H1 (cell line): ENCODE results near the gene THADA. TPM values are rescaled to one million over a fixed set of nuclear protein-coding genes. Genes with fewer than 3 reads are reported as not detected.

Source experiments
- CTCF ChIA-PET: fragments of 300-600 bp; sonication (Branson Sonifier 250); formaldehyde crosslinking; loops from one replicate; lab custom pipeline; 2021; ENCODE audit not compliant: partially characterized antibody; lab: Charles Lee
- POLR2A ChIA-PET: fragments of 300-600 bp; sonication (Branson Sonifier 250); formaldehyde crosslinking; loops from one replicate; lab custom pipeline; 2021; ENCODE audit warnings: inconsistent platforms; ENCODE audit not compliant: partially characterized antibody; lab: Charles Lee
- DNase-seq, 2 experiments: peaks; one replicate each; pipeline versions ENCODE4 v3.0.0 to v3.0.0-alpha.2; 2010 to 2022; ENCODE audit warnings: low spot score in 2 of 2, low read depth in 1 of 2, mixed read lengths in 1 of 2
- FAIRE-seq: peaks from 2 replicates; lab custom pipeline; 2011; peaks lifted over from hg19 to GRCh38; lab: Jason Lieb, UNC
- H2AFZ ChIP-seq: 2 replicates; pipeline ENCODE4 v1.8.1; 2012; ENCODE audit warnings: low read length, inconsistent platforms
- H2AK5ac ChIP-seq: 2 replicates; pipeline ENCODE4 v1.6.1; 2013; ENCODE audit warnings: low read depth, low read length
- H2BK120ac ChIP-seq: replicated peaks from 2 replicates; pipeline ENCODE3; 2013; ENCODE audit warnings: low read depth, low read length, inconsistent platforms
- H2BK12ac ChIP-seq: 2 replicates; pipeline ENCODE4 v1.6.1; 2013; ENCODE audit warnings: low read depth, low read length
- H2BK15ac ChIP-seq: 2 replicates; pipeline ENCODE4 v1.6.1; 2013; ENCODE audit warnings: low read length
- H2BK20ac ChIP-seq: 2 replicates; pipeline ENCODE4 v1.6.1; 2013; ENCODE audit warnings: low read length
- H2BK5ac ChIP-seq: 2 replicates; pipeline ENCODE4 v1.6.1; 2013; ENCODE audit warnings: low read depth, low read length
- H3K14ac ChIP-seq: 2 replicates; pipeline ENCODE4 v1.6.1; 2013; ENCODE audit warnings: inconsistent platforms; ENCODE audit not compliant: insufficient read length
- H3K18ac ChIP-seq: 2 replicates; pipeline ENCODE4 v1.6.1; 2013; ENCODE audit warnings: low read length; ENCODE audit errors: extremely low read depth
- H3K23ac ChIP-seq: 2 replicates; pipeline ENCODE4 v1.6.1; 2013; ENCODE audit warnings: inconsistent platforms; ENCODE audit not compliant: insufficient read length
- H3K23me2 ChIP-seq: 2 replicates; pipeline ENCODE4 v1.6.1; 2013; ENCODE audit warnings: low read depth, low read length
- H3K27ac ChIP-seq: 2 replicates; pipeline ENCODE4 v1.6.1; 2011; ENCODE audit warnings: low read depth, low read length, inconsistent platforms
- H3K27me3 ChIP-seq, 4 experiments: replicated peaks in 1 of 4; 1 replicate in 1 of 4; 2 replicates in 3 of 4; pipeline versions ENCODE4 v1.6.1 to v1.8.1; 2011 to 2013; ENCODE audit warnings: low read length in 3 of 4, mild to moderate bottlenecking in 3 of 4, inconsistent platforms in 2 of 4, mixed read lengths in 2 of 4, moderate library complexity in 1 of 4; ENCODE audit not compliant: control insufficient read depth in 3 of 4, insufficient read depth in 3 of 4; ENCODE audit errors: extremely low read depth in 1 of 4
- H3K36me3 ChIP-seq, 4 experiments: 2 replicates each; pipeline versions ENCODE4 v1.6.1 to v1.8.1; 2011 to 2013; ENCODE audit warnings: mild to moderate bottlenecking in 4 of 4, low read length in 3 of 4, moderate library complexity in 2 of 4, control low read depth in 1 of 4, inconsistent platforms in 1 of 4; ENCODE audit not compliant: insufficient read depth in 4 of 4, control insufficient read depth in 2 of 4
- H3K4ac ChIP-seq: replicated peaks from 2 replicates; pipeline ENCODE3; 2013; ENCODE audit warnings: low read length, low read depth, mixed read lengths, inconsistent platforms; ENCODE audit not compliant: insufficient read length
- H3K4me1 ChIP-seq, 4 experiments: replicated peaks in 1 of 4; 1 replicate in 1 of 4; 2 replicates in 3 of 4; pipeline versions ENCODE4 v1.6.1 to v1.8.1; 2011 to 2013; ENCODE audit warnings: low read length in 3 of 4, inconsistent platforms in 2 of 4, mixed read lengths in 1 of 4; ENCODE audit not compliant: insufficient read depth in 4 of 4, control insufficient read depth in 3 of 4
- H3K4me2 ChIP-seq, 2 experiments: 2 replicates each; pipeline versions ENCODE4 v1.6.1 to v1.8.1; 2011 to 2013; ENCODE audit warnings: low read depth in 2 of 2, low read length in 2 of 2, control low read depth in 1 of 2, inconsistent platforms in 1 of 2, mild to moderate bottlenecking in 1 of 2; ENCODE audit not compliant: insufficient read depth in 1 of 2
- H3K4me3 ChIP-seq, 4 experiments: fragments of 200-600, 300-600 bp in 1 of 4; sonication (generic), shearing (Covaris generic), sonication (Bioruptor Twin) in 1 of 4; 2 replicates each; pipeline versions ENCODE4 v1.5.1 to v1.8.1; 2011 to 2016; ENCODE audit warnings: low read length in 4 of 4, low read depth in 3 of 4, control low read depth in 2 of 4, inconsistent platforms in 2 of 4, mild to moderate bottlenecking in 2 of 4, mixed read lengths in 1 of 4, moderate library complexity in 1 of 4; ENCODE audit not compliant: insufficient read depth in 2 of 4; ENCODE audit errors: extremely low read depth in 1 of 4
- H3K56ac ChIP-seq: replicated peaks from 2 replicates; pipeline ENCODE3; 2013; ENCODE audit warnings: low read depth, mild to moderate bottlenecking, mixed read lengths, low read length, inconsistent platforms; ENCODE audit not compliant: insufficient read length
- H3K79me1 ChIP-seq: 2 replicates; pipeline ENCODE4 v1.6.1; 2013; ENCODE audit warnings: low read depth, low read length, control low read depth
- H3K79me2 ChIP-seq, 2 experiments: 2 replicates each; pipeline versions ENCODE4 v1.6.1 to v1.8.1; 2012 to 2013; ENCODE audit warnings: low read length in 2 of 2, mild to moderate bottlenecking in 2 of 2, inconsistent platforms in 1 of 2; ENCODE audit not compliant: insufficient read depth in 2 of 2, control insufficient read depth in 1 of 2
- H3K9ac ChIP-seq, 4 experiments: replicated peaks in 1 of 4; 1 replicate in 1 of 4; 2 replicates in 3 of 4; pipeline versions ENCODE4 v1.6.1 to v1.8.1; 2011 to 2013; ENCODE audit warnings: low read depth in 3 of 4, low read length in 3 of 4, control low read depth in 2 of 4, mild to moderate bottlenecking in 2 of 4, moderate library complexity in 2 of 4, inconsistent platforms in 1 of 4; ENCODE audit errors: extremely low read depth in 1 of 4
- H3K9me3 ChIP-seq, 2 experiments: 2 replicates each; pipeline versions ENCODE4 v1.6.1 to v1.8.1; 2012 to 2013; ENCODE audit warnings: mild to moderate bottlenecking in 2 of 2, moderate library complexity in 2 of 2, control low read depth in 1 of 2, inconsistent platforms in 1 of 2, low read depth in 1 of 2, low read length in 1 of 2, mixed read lengths in 1 of 2; ENCODE audit not compliant: insufficient read depth in 2 of 2
- H4K20me1 ChIP-seq, 2 experiments: replicated peaks in 1 of 2; 2 replicates each; pipeline versions ENCODE3 to v1.8.1; 2011 to 2013; ENCODE audit warnings: inconsistent platforms in 2 of 2, low read length in 2 of 2, mild to moderate bottlenecking in 1 of 2; ENCODE audit not compliant: insufficient read depth in 2 of 2, control insufficient read depth in 1 of 2
- H4K5ac ChIP-seq: 2 replicates; pipeline ENCODE4 v1.6.1; 2013; ENCODE audit warnings: low read length, low read depth, mixed read lengths, inconsistent platforms; ENCODE audit not compliant: insufficient read length
- H4K8ac ChIP-seq: 2 replicates; pipeline ENCODE4 v1.8.0; 2013; ENCODE audit warnings: mild to moderate bottlenecking, moderate library complexity, low read length, inconsistent platforms; ENCODE audit not compliant: insufficient read depth; ENCODE audit errors: extremely low read depth
- H4K91ac ChIP-seq: replicated peaks from 2 replicates; pipeline ENCODE3; 2013; ENCODE audit warnings: low read length, mixed read lengths, inconsistent platforms; ENCODE audit not compliant: insufficient read length
- HDAC6 ChIP-seq: IDR thresholded peaks from one replicate; pipeline ENCODE4 v1.7.1; 2012; ENCODE audit warnings: low read depth, mild to moderate bottlenecking, inconsistent platforms, low read length, moderate library complexity
- POLR2A ChIP-seq, 2 experiments: IDR thresholded peaks; 1 replicate in 1 of 2; 2 replicates in 1 of 2; pipeline ENCODE4 v1.6.1; 2011; ENCODE audit warnings: low read depth in 2 of 2, low read length in 2 of 2, mild to moderate bottlenecking in 2 of 2; ENCODE audit errors: control extremely low read depth in 1 of 2
- RBBP5 ChIP-seq: IDR thresholded peaks from 2 replicates; pipeline ENCODE4 v1.7.1; 2012; ENCODE audit warnings: low read depth, mild to moderate bottlenecking, inconsistent platforms, low read length, moderate library complexity, borderline replicate concordance
- SP4 ChIP-seq: IDR thresholded peaks from 2 replicates; pipeline ENCODE4 v1.6.1; 2012; ENCODE audit warnings: low read length, inconsistent platforms
- USF2 ChIP-seq: IDR thresholded peaks from 2 replicates; pipeline ENCODE4 v1.6.1; 2011; ENCODE audit warnings: low read length, improper control_type of control experiment
- WGBS, 2 experiments: shearing (Covaris generic) in 1 of 2; methylation state at CpG; one replicate each; pipeline versions ENCODE4 v1.1.6 to v1.1.7; 2013 to 2015; ENCODE audit warnings: low lambda C conversion rate in 2 of 2, mixed read lengths in 2 of 2, inconsistent platforms in 1 of 2, low coverage in 1 of 2, missing lambda C conversion rate in 1 of 2; ENCODE audit not compliant: insufficient replicate concordance in 2 of 2, insufficient coverage in 1 of 2, insufficient read length in 1 of 2; ENCODE audit errors: extremely low coverage in 1 of 2, missing lambda C conversion rate in 1 of 2; 5-methylcytosine and 5-hydroxymethylcytosine counted together
- polyA plus RNA-seq, 7 experiments: library from polyadenylated mRNA; depleted of rRNA in 3 of 7; stranded (reverse) in 5 of 7; unstranded in 2 of 7; fragments of >200 nt in 5 of 7; fragments of 200-250 nt in 2 of 7; gene quantifications; 1 replicate in 5 of 7; 2 replicates in 1 of 7; 4 replicates in 1 of 7; pipeline versions ENCODE4 v1.2.1 to v1.2.3, GENCODE V29; 2011 to 2013; ENCODE audit warnings: missing spikeins in 2 of 7, mixed read lengths in 2 of 7
- total RNA-seq: library from RNA; stranded (reverse); fragmentation: NEBNext Ultra II Directional; extraction: Animal tissue kit (Norgen Biotek cat#: 25700); gene quantifications from 2 replicates; pipeline ENCODE4 v1.2.1, GENCODE V29; 2021

THADA gene
- total and polyA plus RNA-seq, 2 of the 8 experiments (the other 6 are each of a cell fraction or from before 2014, with no cell fraction given): 22.4 to 26.8 TPM

GRCh38 chr2:43538034-43538670 is 57.7 kb downstream of the THADA start:
- H2BK120ac ChIP-seq: no peak overlapping the region
- H3K9me3 ChIP-seq: no peaks in the 10 kb centered on the region
- H2BK15ac ChIP-seq: no peak overlapping the region
- H4K8ac ChIP-seq: no peak overlapping the region
- FAIRE-seq (no peak), DNase-seq (no peak)
- no peak overlapping the region for H2BK20ac ChIP-seq
- TF ChIP-seq POLR2A (IDR thresholded peaks at IDR 0.05; ENCODE audit: control extremely low read depth in 1 of 2, low read depth in 2 of 2, low read length in 2 of 2) (no peak), HDAC6 (no peak), USF2 (no peak), SP4 (no peak), RBBP5 (no peak)
- no peaks in the 10 kb centered on the region for H4K20me1 ChIP-seq
- no peak overlapping the region for H3K4me3 ChIP-seq
- H2AFZ ChIP-seq: no peak overlapping the region
- H3K79me1 ChIP-seq: no peaks in the 10 kb centered on the region
- H3K18ac ChIP-seq: no peak overlapping the region
- H3K27ac ChIP-seq: no peak overlapping the region
- H4K91ac ChIP-seq: no peak overlapping the region
- H3K23ac ChIP-seq: no peak overlapping the region
- no peak overlapping the region for H2BK5ac ChIP-seq
- H3K23me2 ChIP-seq: no peaks in the 10 kb centered on the region
- no peak overlapping the region for H2BK12ac ChIP-seq
- ChIA-PET POLR2A (no interaction called here), CTCF (interaction anchor here (1.0 to 1.9 kb wide), 5 partner anchors 39 to 726 kb away, joined by 3 to 5 read pairs (median 4); no protein-coding TSS in a partner anchor)
- H3K9ac ChIP-seq: no peak overlapping the region
- peaks cover 0 to 6% (median 4%) of the 10 kb centered on the region in 4 experiments; a peak in 2 of 8 replicates for H3K36me3 ChIP-seq
- no peak overlapping the region for H3K14ac ChIP-seq
- no peak overlapping the region for H2AK5ac ChIP-seq
- H3K4me1 ChIP-seq: no peaks in the 10 kb centered on the region
- H3K27me3 ChIP-seq: no peaks in the 10 kb centered on the region
- WGBS, 2 experiments: 74% methylated on average over 1 of the region's 1 CpG; no CpG with 5 or more reads in 1 of the 2 experiments
- no peak overlapping the region for H3K4ac ChIP-seq
- no peak overlapping the region for H3K4me2 ChIP-seq
- no peak overlapping the region for H4K5ac ChIP-seq
- no peaks in the 10 kb centered on the region for H3K79me2 ChIP-seq
- no peak overlapping the region for H3K56ac ChIP-seq
